Measurements from ENCODE around the gene C9orf78.
A peak's percentile ranks its signal among the peaks of the same experiment; 100 is the strongest.
"Not testable (repeated sequence)": the region's sequence is repeated elsewhere in the genome, so short reads cannot be mapped to it uniquely, and the experiment has no call there.

C9orf78 gene

GRCh38 chr9:129813661-129814060 is 21.4 kb downstream of the C9orf78 start:
- ATAC-seq (no peak), DNase-seq (ENCODE audit: low spot score in 2 of 2) (no peak)
- no peaks in the 10 kb centered on the region for H3K9me3 Mint-ChIP-seq
- peaks cover 98% of the 10 kb centered on the region for H3K36me3 Mint-ChIP-seq
- H3K27ac Mint-ChIP-seq: peak overlapping the region; percentile 20
- H3K4me3 Mint-ChIP-seq: no peak overlapping the region
- H3K4me1 Mint-ChIP-seq: peaks cover 44% of the 10 kb centered on the region

- Mint-ChIP-seq H3K4me1 (peaks cover 42% of the 10 kb centered on the region), H3K9me3 (no peaks in the 10 kb centered on the region), H3K36me3 (peaks cover 98% of the 10 kb centered on the region), H3K27ac (peak overlapping the region; percentile 80), H3K4me3 (peak overlapping the region; percentile 6)
- no peak for ATAC-seq
- no peak for DNase-seq (ENCODE audit: low spot score in 2 of 2)
These were observed 22.7 kb downstream of the C9orf78 start for GRCh38 chr9:129812385-129812784.

- ATAC-seq (peak; percentile 85), DNase-seq (ENCODE audit: low spot score in 2 of 2) (no peak)
- H3K27ac Mint-ChIP-seq: peak overlapping the region; percentile 80
- H3K4me3 Mint-ChIP-seq: peak overlapping the region; percentile 6
- peaks cover 98% of the 10 kb centered on the region for H3K36me3 Mint-ChIP-seq
- H3K9me3 Mint-ChIP-seq: no peaks in the 10 kb centered on the region
- peaks cover 42% of the 10 kb centered on the region for H3K4me1 Mint-ChIP-seq
These were observed 23.1 kb downstream of the C9orf78 start for GRCh38 chr9:129811967-129812363.

- no peaks in the 10 kb centered on the region for H3K9me3 Mint-ChIP-seq
- H3K4me3 Mint-ChIP-seq: no peak overlapping the region
- ATAC-seq (no peak), DNase-seq (ENCODE audit: low spot score in 2 of 2) (no peak)
- H3K36me3 Mint-ChIP-seq: peaks cover 98% of the 10 kb centered on the region
- H3K27ac Mint-ChIP-seq: no peak overlapping the region
- H3K4me1 Mint-ChIP-seq: peaks cover 41% of the 10 kb centered on the region
These were observed 24.3 kb downstream of the C9orf78 start for GRCh38 chr9:129810788-129811187.

GRCh38 chr9:129810116-129810515 is 25.0 kb downstream of the C9orf78 start:
- Mint-ChIP-seq H3K27ac (no peak overlapping the region), H3K36me3 (peaks cover 100% of the 10 kb centered on the region)

GRCh38 chr9:129809346-129809745 is 25.7 kb downstream of the C9orf78 start:
- no peak overlapping the region for H3K27ac Mint-ChIP-seq
- H3K4me3 Mint-ChIP-seq: no peak overlapping the region
- H3K9me3 Mint-ChIP-seq: no peaks in the 10 kb centered on the region
- peaks cover 35% of the 10 kb centered on the region for H3K4me1 Mint-ChIP-seq
- no peak for DNase-seq (ENCODE audit: low spot score in 2 of 2)
- H3K36me3 Mint-ChIP-seq: peaks cover 100% of the 10 kb centered on the region
- ATAC-seq: no peak

More at GRCh38 chr9:129810116-129810515, 25.0 kb downstream of the C9orf78 start:
- H3K9me3 Mint-ChIP-seq: no peaks in the 10 kb centered on the region
- DNase-seq (ENCODE audit: low spot score in 2 of 2): no peak
- no peak for ATAC-seq
- H3K4me3 Mint-ChIP-seq: no peak overlapping the region
- H3K4me1 Mint-ChIP-seq: peaks cover 37% of the 10 kb centered on the region

GRCh38 chr9:129806061-129806460 is 29.0 kb downstream of the C9orf78 start:
- no peak overlapping the region for H3K4me3 Mint-ChIP-seq
- H3K9me3 Mint-ChIP-seq: no peaks in the 10 kb centered on the region
- H3K36me3 Mint-ChIP-seq: peaks cover 74% of the 10 kb centered on the region
- no peak for ATAC-seq
- peak overlapping the region; percentile 85 for H3K27ac Mint-ChIP-seq
- DNase-seq (ENCODE audit: low spot score in 2 of 2): no peak
- H3K4me1 Mint-ChIP-seq: peaks cover 36% of the 10 kb centered on the region

GRCh38 chr9:129803676-129804060 is 31.4 kb downstream of the C9orf78 start:
- H3K4me3 Mint-ChIP-seq: peak overlapping the region; percentile 77
- peaks cover 24% of the 10 kb centered on the region for H3K4me1 Mint-ChIP-seq
- peaks cover 50% of the 10 kb centered on the region for H3K36me3 Mint-ChIP-seq
- peak overlapping the region; percentile 48 for H3K27ac Mint-ChIP-seq
- DNase-seq (ENCODE audit: low spot score in 2 of 2) (no peak), ATAC-seq (peak; percentile 6)
- H3K9me3 Mint-ChIP-seq: no peaks in the 10 kb centered on the region

- Mint-ChIP-seq H3K27ac (peak within 1 kb of the TSS; percentile 90), H3K4me1 (peaks cover 24% of the 10 kb centered on the region), H3K9me3 (no peaks in the 10 kb centered on the region), H3K4me3 (peak within 1 kb of the TSS; percentile 77), H3K36me3 (peaks cover 44% of the 10 kb centered on the region)
- ATAC-seq (peak; percentile 94), DNase-seq (ENCODE audit: low spot score in 2 of 2) (peak; percentile 95 to 99)
These were observed 32.0 kb downstream of the C9orf78 start, which contains the start of gene TOR1B for GRCh38 chr9:129802833-129803675. Gene TOR1B, plus strand, starts transcription at chr9:129803184. Its CDS starts 29 bp downstream, at chr9:129803213.

- H3K4me1 Mint-ChIP-seq: peaks cover 24% of the 10 kb centered on the region
- H3K36me3 Mint-ChIP-seq: peaks cover 29% of the 10 kb centered on the region
- no peaks in the 10 kb centered on the region for H3K9me3 Mint-ChIP-seq
- H3K27ac Mint-ChIP-seq: no peak overlapping the region
- ATAC-seq (no peak), DNase-seq (ENCODE audit: low spot score in 2 of 2) (no peak)
- H3K4me3 Mint-ChIP-seq: peak overlapping the region; percentile 77
These were observed 33.6 kb downstream of the C9orf78 start for GRCh38 chr9:129801504-129801903.

- no peak overlapping the region for H3K4me3 Mint-ChIP-seq
- no peak overlapping the region for H3K27ac Mint-ChIP-seq
- no peaks in the 10 kb centered on the region for H3K9me3 Mint-ChIP-seq
- ATAC-seq (no peak), DNase-seq (ENCODE audit: low spot score in 2 of 2) (no peak)
- H3K36me3 Mint-ChIP-seq: peaks cover 3% of the 10 kb centered on the region
- peaks cover 9% of the 10 kb centered on the region for H3K4me1 Mint-ChIP-seq
These were observed 36.1 kb downstream of the C9orf78 start for GRCh38 chr9:129798973-129799372.

- not testable (repeated sequence) for H3K4me3 Mint-ChIP-seq; H3K4me1 Mint-ChIP-seq; ATAC-seq; H3K36me3 Mint-ChIP-seq; DNase-seq (ENCODE audit: low spot score in 2 of 2); H3K9me3 Mint-ChIP-seq; H3K27ac Mint-ChIP-seq
These were observed 39.0 kb downstream of the C9orf78 start for GRCh38 chr9:129796029-129796428.

GRCh38 chr9:129794549-129794948 is 40.5 kb downstream of the C9orf78 start:
- H3K4me3 Mint-ChIP-seq: no peak overlapping the region
- peak overlapping the region; percentile 38 for H3K27ac Mint-ChIP-seq
- no peaks in the 10 kb centered on the region for H3K4me1 Mint-ChIP-seq
- ATAC-seq (no peak), DNase-seq (ENCODE audit: low spot score in 2 of 2) (no peak)
- H3K36me3 Mint-ChIP-seq: no peaks in the 10 kb centered on the region
- H3K9me3 Mint-ChIP-seq: no peaks in the 10 kb centered on the region

- no peak for DNase-seq (ENCODE audit: low spot score in 2 of 2)
These were observed 48.6 kb downstream of the C9orf78 start for GRCh38 chr9:129786481-129786880.

GRCh38 chr9:129785866-129786265 is 49.2 kb downstream of the C9orf78 start:
- ATAC-seq (no peak), DNase-seq (ENCODE audit: low spot score in 2 of 2) (no peak)
- Mint-ChIP-seq H3K9me3 (no peaks in the 10 kb centered on the region), H3K4me1 (peaks cover 6% of the 10 kb centered on the region), H3K36me3 (no peaks in the 10 kb centered on the region), H3K27ac (no peak overlapping the region), H3K4me3 (no peak overlapping the region)

More at GRCh38 chr9:129786481-129786880, 48.6 kb downstream of the C9orf78 start:
- Mint-ChIP-seq H3K9me3 (no peaks in the 10 kb centered on the region), H3K27ac (no peak overlapping the region), H3K4me1 (peaks cover 6% of the 10 kb centered on the region), H3K36me3 (no peaks in the 10 kb centered on the region), H3K4me3 (no peak overlapping the region)
- ATAC-seq: no peak

- H3K27ac Mint-ChIP-seq; DNase-seq (ENCODE audit: low spot score in 2 of 2); H3K9me3 Mint-ChIP-seq; ATAC-seq; H3K4me3 Mint-ChIP-seq; H3K36me3 Mint-ChIP-seq; H3K4me1 Mint-ChIP-seq: not testable (repeated sequence)
These were observed 50.1 kb downstream of the C9orf78 start for GRCh38 chr9:129784970-129785369.
